Embryonic facial prominence (tissue), 1 donor: ENCODE measurements around the gene SLC39A6.
"Not testable (repeated sequence)": the region's sequence is repeated elsewhere in the genome, so short reads cannot be mapped to it uniquely, and the experiment has no call there.

ENCODE experiments used
- DNase-seq: peaks from one replicate; pipeline ENCODE4 v3.0.0-alpha.2; 2016; ENCODE audit errors: extremely low spot score

The SLC39A6 gene

GRCh38 chr18:36129300-36130038, at the start of gene SLC39A6, which contains the start of gene ELP2:
Gene SLC39A6, minus strand, starts transcription at chr18:36129340. Its CDS starts 2,333 bp downstream, at chr18:36127007.
Gene ELP2, plus strand, starts transcription at chr18:36129899. Its CDS starts 35 bp downstream, at chr18:36129934.
- DNase-seq = peak; percentile 91

GRCh38 chr18:36177913-36178312, 48.8 kb upstream of the SLC39A6 start:
- DNase-seq = no peak

- no peak for DNase-seq
Measured at GRCh38 chr18:36176711-36177110, 47.6 kb upstream of the SLC39A6 start.

- no peak for DNase-seq
Measured at GRCh38 chr18:36176177-36176584, 47.0 kb upstream of the SLC39A6 start.

GRCh38 chr18:36175481-36175880, 46.3 kb upstream of the SLC39A6 start:
- no peak for DNase-seq

GRCh38 chr18:36169938-36170337, 40.8 kb upstream of the SLC39A6 start:
- no peak for DNase-seq

- DNase-seq = not testable (repeated sequence)
Measured at GRCh38 chr18:36168296-36168695, 39.2 kb upstream of the SLC39A6 start.

- DNase-seq = no peak
Measured at GRCh38 chr18:36167692-36168218, 38.6 kb upstream of the SLC39A6 start.

- DNase-seq = no peak
Measured at GRCh38 chr18:36162981-36163380, 33.8 kb upstream of the SLC39A6 start.

- no peak for DNase-seq
Measured at GRCh38 chr18:36160959-36161371, 31.8 kb upstream of the SLC39A6 start.

GRCh38 chr18:36158266-36158867, 29.2 kb upstream of the SLC39A6 start:
- no peak for DNase-seq

- DNase-seq = no peak
Measured at GRCh38 chr18:36157441-36157840, 28.3 kb upstream of the SLC39A6 start.

- no peak for DNase-seq
Measured at GRCh38 chr18:36155851-36156757, 27.0 kb upstream of the SLC39A6 start.

- no peak for DNase-seq
Measured at GRCh38 chr18:36153771-36154170, 24.6 kb upstream of the SLC39A6 start.

- no peak for DNase-seq
Measured at GRCh38 chr18:36153203-36153602, 24.1 kb upstream of the SLC39A6 start.

- DNase-seq = no peak
Measured at GRCh38 chr18:36152781-36153180, 23.6 kb upstream of the SLC39A6 start.

GRCh38 chr18:36149514-36150289, 20.6 kb upstream of the SLC39A6 start:
- no peak for DNase-seq

- DNase-seq = no peak
Measured at GRCh38 chr18:36143391-36143790, 14.3 kb upstream of the SLC39A6 start.

- DNase-seq = no peak
Measured at GRCh38 chr18:36142751-36143150, 13.6 kb upstream of the SLC39A6 start.

GRCh38 chr18:36141576-36141975, 12.4 kb upstream of the SLC39A6 start:
- DNase-seq = no peak

GRCh38 chr18:36139245-36139644, 10.1 kb upstream of the SLC39A6 start:
- no peak for DNase-seq
